ENCODE data around the gene CFAP126.

DNA sequence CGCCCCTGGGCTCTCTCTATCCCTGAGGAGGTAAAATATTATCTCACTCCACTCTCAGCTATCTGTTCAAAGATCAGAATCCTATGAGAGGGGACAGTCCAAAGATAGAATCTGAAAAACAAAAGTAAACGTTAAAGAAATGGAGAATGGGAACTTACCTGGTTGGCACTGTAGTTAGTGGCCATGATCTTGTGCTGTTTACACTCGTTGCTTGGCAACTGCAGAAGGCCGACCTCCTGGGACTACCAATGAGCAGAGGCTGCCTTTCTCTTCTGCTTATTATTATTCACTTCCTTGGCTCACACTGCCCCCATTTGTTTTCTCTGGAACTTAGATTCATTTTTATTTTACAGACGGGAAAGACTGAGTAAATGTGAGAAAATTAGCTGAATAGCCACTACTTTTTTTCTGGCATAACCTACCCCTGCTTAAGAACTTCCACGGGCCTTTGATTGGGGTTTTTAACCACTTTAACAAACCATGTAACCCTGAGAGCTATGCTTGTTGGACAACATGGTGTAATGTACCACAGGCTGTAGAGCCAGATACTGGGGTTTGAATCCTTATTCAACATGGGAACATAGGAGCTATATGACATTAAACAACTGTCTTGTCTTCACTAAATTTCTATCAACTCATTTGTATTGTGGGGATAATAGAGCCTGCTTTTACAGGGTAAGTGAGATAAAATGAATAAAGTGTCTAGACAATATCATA is at the start of gene CFAP126:
- TF ChIP-seq CTCF (IDR thresholded peaks at IDR 0.05): peak in 2 of 6 experiments; percentile 12 to 22
- TF ChIP-seq POLR2A (IDR thresholded peaks at IDR 0.05): no peak
